ENCODE measurements around the gene GRM4.

The GRM4 gene

DNA sequence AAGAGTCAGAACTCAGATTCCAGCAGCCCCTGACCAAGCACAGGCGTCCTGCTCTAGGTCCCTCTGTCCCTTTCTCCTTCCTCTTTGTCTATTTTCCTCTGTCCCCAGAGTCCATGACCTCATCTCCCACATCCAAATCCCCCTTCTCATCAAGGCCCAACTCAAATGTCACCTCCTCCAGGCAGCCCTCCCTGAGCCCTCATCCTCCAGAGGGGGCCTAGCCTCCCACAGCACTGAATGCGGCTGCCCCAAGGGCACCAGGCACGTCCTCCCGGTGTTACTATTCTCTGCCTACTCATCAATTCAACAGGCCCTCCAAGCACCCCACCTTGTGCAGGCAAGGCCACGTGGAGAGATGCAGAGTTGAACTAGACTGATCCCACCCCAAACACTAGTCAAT lies 49.7 kb downstream of the GRM4 start:
- TF ChIP-seq, protein P1, sequence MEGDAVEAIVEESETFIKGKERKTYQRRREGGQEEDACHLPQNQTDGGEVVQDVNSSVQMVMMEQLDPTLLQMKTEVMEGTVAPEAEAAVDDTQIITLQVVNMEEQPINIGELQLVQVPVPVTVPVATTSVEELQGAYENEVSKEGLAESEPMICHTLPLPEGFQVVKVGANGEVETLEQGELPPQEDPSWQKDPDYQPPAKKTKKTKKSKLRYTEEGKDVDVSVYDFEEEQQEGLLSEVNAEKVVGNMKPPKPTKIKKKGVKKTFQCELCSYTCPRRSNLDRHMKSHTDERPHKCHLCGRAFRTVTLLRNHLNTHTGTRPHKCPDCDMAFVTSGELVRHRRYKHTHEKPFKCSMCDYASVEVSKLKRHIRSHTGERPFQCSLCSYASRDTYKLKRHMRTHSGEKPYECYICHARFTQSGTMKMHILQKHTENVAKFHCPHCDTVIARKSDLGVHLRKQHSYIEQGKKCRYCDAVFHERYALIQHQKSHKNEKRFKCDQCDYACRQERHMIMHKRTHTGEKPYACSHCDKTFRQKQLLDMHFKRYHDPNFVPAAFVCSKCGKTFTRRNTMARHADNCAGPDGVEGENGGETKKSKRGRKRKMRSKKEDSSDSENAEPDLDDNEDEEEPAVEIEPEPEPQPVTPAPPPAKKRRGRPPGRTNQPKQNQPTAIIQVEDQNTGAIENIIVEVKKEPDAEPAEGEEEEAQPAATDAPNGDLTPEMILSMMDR (IDR thresholded peaks at IDR 0.05; ENCODE audit: low read depth, low read length) = no peak
- no peak for DNase-seq (ENCODE audit: low read depth in 2 of 2)
- no peak overlapping the region for H3K4me3 ChIP-seq (replicated peaks in 1 of 2; ENCODE audit: low read depth in 2 of 2, low read length in 2 of 2)

DNA sequence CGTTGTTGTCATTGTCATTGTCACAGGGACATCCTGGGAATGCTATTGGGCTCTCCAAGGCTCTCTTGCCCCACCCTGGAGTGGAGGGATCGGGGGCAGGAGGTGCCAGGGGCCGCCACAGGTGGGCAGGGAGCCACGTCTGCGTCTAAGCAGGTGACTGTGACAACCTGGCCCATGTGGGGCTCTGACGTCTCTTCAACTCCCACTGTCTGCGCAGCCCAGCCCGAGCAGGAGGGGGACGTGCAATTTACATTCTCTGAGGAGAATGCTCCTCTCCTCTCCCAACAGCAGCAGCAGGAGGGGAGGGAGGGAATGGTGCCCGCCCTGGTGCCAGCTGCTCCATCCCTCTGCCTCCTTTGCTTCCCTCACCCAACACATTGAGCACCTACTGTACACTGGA lies 50.1 kb downstream of the GRM4 start:
- TF ChIP-seq, protein P1 (IDR thresholded peaks at IDR 0.05; ENCODE audit: low read depth, low read length) = no peak
- no peak overlapping the region for H3K4me3 ChIP-seq (replicated peaks in 1 of 2; ENCODE audit: low read depth in 2 of 2, low read length in 2 of 2)
- DNase-seq (ENCODE audit: low read depth in 2 of 2) = no peak

DNA sequence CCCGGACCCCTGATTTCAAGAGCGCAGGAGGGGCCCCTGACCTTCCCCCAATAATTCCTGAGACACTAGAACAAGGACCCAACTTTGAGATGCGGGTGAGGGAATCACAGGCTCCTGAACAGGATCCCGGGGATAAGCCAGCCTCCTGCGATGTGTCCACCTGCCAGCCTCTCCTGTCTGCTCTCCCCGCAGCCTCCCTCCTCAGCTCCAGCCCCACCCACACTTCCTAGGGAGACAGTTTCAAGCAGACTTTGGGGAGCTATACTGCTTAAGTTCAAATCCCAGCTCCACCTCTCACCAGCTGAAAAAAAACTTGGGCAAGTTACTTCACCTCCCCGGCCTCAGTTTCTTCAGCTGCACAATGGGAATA lies 50.8 kb downstream of the GRM4 start:
- DNase-seq (ENCODE audit: low read depth in 2 of 2) = no peak
- H3K4me3 ChIP-seq (replicated peaks in 1 of 2; ENCODE audit: low read depth in 2 of 2, low read length in 2 of 2) = no peak overlapping the region
- TF ChIP-seq, protein P1 (IDR thresholded peaks at IDR 0.05; ENCODE audit: low read depth, low read length) = no peak

DNA sequence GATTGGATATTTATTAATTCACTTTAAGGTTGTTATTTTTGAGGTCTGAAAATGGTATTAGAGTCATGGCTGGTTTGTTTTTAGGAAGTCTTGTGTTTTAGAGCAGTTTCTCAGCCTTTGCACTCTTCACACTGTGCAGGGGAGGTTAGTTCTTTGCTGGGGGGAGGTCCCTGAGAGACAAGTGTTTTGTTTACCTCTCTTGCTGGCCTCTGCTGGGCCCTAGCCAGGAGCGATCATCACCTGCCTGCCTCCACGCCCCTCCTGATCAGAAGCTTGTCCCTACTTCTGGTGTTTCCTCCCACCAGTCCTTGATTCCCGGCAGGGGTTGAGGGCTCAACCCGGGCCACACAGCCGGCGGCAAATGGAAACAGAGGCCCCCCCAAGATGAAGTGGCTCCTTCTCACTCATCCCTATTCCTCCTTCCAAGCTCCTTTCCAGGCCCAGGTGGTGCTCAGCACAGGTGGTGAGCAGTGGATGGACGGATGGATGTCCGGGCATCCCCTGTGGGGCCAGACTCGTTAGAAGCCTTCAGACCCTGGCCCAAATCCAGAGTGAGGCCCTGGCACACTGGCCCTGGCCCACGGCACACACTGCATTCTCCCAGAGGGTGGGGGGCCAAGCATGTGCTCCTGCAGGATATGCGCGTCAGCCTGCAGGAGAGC lies 51.3 kb downstream of the GRM4 start:
- no peak overlapping the region for H3K4me3 ChIP-seq (replicated peaks in 1 of 2; ENCODE audit: low read depth in 2 of 2, low read length in 2 of 2)
- TF ChIP-seq, protein P1 (IDR thresholded peaks at IDR 0.05; ENCODE audit: low read depth, low read length) = no peak
- DNase-seq (ENCODE audit: low read depth in 2 of 2) = no peak

DNA sequence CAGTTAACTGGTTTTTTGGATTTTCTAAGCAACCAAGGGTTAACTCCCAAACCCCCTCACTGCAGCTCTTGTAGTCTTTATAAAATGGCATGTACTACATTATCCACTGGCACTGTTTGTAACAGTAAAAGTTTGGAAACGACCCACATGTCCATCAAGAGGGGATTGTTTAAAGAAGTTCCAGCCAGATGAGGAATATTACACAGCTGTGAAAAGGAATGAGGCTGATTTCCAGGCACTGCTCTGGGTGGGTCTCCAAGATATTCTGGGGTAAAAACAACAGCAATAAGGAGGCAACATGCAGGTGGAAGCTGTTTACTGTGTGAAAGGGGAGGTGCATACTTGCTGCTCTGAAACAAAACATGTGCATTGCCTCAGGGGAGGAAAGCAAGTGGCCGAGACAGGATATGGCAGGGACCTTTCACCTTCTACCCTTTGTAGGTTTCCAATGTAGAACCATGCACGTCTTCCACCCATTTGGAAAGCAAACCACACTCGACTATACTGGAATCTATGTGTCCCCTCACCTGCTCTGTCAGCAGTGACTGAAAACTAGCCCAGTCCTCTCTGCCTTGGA lies 51.9 kb downstream of the GRM4 start:
- TF ChIP-seq, protein P1 (IDR thresholded peaks at IDR 0.05; ENCODE audit: low read depth, low read length) = no peak
- no peak overlapping the region for H3K4me3 ChIP-seq (replicated peaks in 1 of 2; ENCODE audit: low read depth in 2 of 2, low read length in 2 of 2)
- DNase-seq (ENCODE audit: low read depth in 2 of 2) = no peak

DNA sequence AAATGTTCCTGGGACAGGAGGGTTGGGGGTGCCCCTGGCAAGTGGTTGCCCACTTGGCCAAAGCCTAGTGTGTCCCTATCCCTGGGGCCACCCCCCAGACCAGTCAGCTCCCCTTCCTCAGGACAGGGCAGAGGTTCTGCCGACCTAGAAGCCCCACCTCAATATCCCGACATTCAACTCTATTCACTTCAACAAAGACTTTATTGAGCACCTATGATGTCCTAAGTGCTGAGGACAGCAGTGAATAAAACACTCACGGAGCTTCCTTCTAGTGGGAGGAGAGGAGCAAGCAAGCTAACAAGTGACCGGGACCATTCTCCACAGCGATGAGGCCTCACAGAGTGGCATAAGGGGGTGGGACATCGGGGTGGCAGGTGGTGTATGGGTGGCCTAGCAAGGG lies 52.7 kb downstream of the GRM4 start:
- no peak overlapping the region for H3K4me3 ChIP-seq (replicated peaks in 1 of 2; ENCODE audit: low read depth in 2 of 2, low read length in 2 of 2)
- no peak for DNase-seq (ENCODE audit: low read depth in 2 of 2)
- TF ChIP-seq, protein P1 (IDR thresholded peaks at IDR 0.05; ENCODE audit: low read depth, low read length) = no peak

DNA sequence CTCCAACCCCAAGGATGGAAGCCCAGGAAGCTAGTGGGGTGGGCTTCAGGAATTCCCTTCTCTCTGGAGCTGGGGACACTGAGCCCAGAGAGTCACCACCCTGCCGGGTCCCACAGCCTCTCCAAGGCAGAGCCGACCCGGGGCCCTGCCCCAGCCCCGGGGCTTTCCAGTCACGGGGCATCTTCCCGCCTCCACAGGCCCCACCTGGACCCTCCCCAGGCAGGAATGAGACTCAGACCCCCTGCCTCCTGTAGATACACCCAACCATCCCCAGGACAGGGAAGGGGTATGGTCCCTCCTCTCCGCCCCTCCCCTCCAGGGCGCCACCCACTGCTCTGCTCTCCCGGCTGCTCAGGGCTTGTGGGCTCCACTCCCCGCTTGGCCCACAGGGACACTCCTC lies 53.3 kb downstream of the GRM4 start:
- TF ChIP-seq, protein P1 (IDR thresholded peaks at IDR 0.05; ENCODE audit: low read depth, low read length) = no peak
- DNase-seq (ENCODE audit: low read depth in 2 of 2) = no peak
- H3K4me3 ChIP-seq (replicated peaks in 1 of 2; ENCODE audit: low read depth in 2 of 2, low read length in 2 of 2) = no peak overlapping the region

All from cardiac fibroblast (primary cell).